Esophagus muscularis mucosa (tissue), 3 donors: ENCODE measurements around the gene MAPK12.

Source experiments
- CTCF ChIP-seq, 3 experiments: fragments of 200-600 bp in 2 of 3; fragments of 450-650 bp in 1 of 3; sonication (generic) in 2 of 3; IDR thresholded peaks; one replicate each; pipeline ENCODE4 v1.5.1; 2017 to 2019; ENCODE audit warnings: antibody characterized with exemption in 3 of 3, mild to moderate bottlenecking in 2 of 3, moderate library complexity in 1 of 3
- POLR2A ChIP-seq: fragments of 450-650 bp; IDR thresholded peaks from one replicate; pipeline ENCODE4 v1.6.1; 2017; ENCODE audit warnings: antibody characterized with exemption, moderate library complexity, mild to moderate bottlenecking, low read depth
- POLR2AphosphoS5 ChIP-seq, 2 donors: sonication (generic); formaldehyde crosslinking; IDR thresholded peaks; one replicate each; pipeline ENCODE4 v1.6.1; 2017; ENCODE audit warnings: antibody characterized with exemption in 2 of 2

- no peak for TF ChIP-seq CTCF (IDR thresholded peaks at IDR 0.05)
- no peak for TF ChIP-seq POLR2A
- no peak for TF ChIP-seq POLR2AphosphoS5 (IDR thresholded peaks at IDR 0.05)
Observed at GRCh38 chr22:50224071-50224470, 37.4 kb downstream of the MAPK12 start.
